ENCODE measurements around the gene ANKAR.
"Not testable (repeated sequence)": the region's sequence is repeated elsewhere in the genome, so short reads cannot be mapped to it uniquely, and the experiment has no call there.

The ANKAR gene

GRCh38 chr2:189674374-189675112, at the start of gene ANKAR:
ANKAR (plus strand) TSS chr2:189674670; CDS start chr2:189676491, 1,821 bp downstream.
- peak; percentile 62 to 69 for DNase-seq (ENCODE audit: low read depth in 1 of 2, low spot score in 1 of 2)

GRCh38 chr2:189625636-189626035, 48.8 kb upstream of the ANKAR start:
- DNase-seq (ENCODE audit: low read depth in 1 of 2, low spot score in 1 of 2): no peak

GRCh38 chr2:189627789-189628188, 46.7 kb upstream of the ANKAR start:
- DNase-seq (ENCODE audit: low read depth in 1 of 2, low spot score in 1 of 2): no peak

- no peak for DNase-seq (ENCODE audit: low read depth in 1 of 2, low spot score in 1 of 2)
Observed at GRCh38 chr2:189628817-189629530, 45.5 kb upstream of the ANKAR start.

GRCh38 chr2:189629531-189630453, 44.7 kb upstream of the ANKAR start:
- no peak for DNase-seq (ENCODE audit: low read depth in 1 of 2, low spot score in 1 of 2)

GRCh38 chr2:189631849-189632248, 42.6 kb upstream of the ANKAR start:
- no peak for DNase-seq (ENCODE audit: low read depth in 1 of 2, low spot score in 1 of 2)

- no peak for DNase-seq (ENCODE audit: low read depth in 1 of 2, low spot score in 1 of 2)
Observed at GRCh38 chr2:189633392-189633811, 41.1 kb upstream of the ANKAR start.

- DNase-seq (ENCODE audit: low read depth in 1 of 2, low spot score in 1 of 2): no peak
Observed at GRCh38 chr2:189635353-189635752, 39.1 kb upstream of the ANKAR start.

- no peak for DNase-seq (ENCODE audit: low read depth in 1 of 2, low spot score in 1 of 2)
Observed at GRCh38 chr2:189638301-189639006, 36.0 kb upstream of the ANKAR start.

GRCh38 chr2:189639007-189639609, 35.4 kb upstream of the ANKAR start:
- DNase-seq (ENCODE audit: low read depth in 1 of 2, low spot score in 1 of 2): no peak

- DNase-seq (ENCODE audit: low read depth in 1 of 2, low spot score in 1 of 2): no peak
Observed at GRCh38 chr2:189641002-189641401, 33.5 kb upstream of the ANKAR start.

GRCh38 chr2:189641590-189641989, 32.9 kb upstream of the ANKAR start:
- no peak for DNase-seq (ENCODE audit: low read depth in 1 of 2, low spot score in 1 of 2)

GRCh38 chr2:189646521-189646920, 27.9 kb upstream of the ANKAR start:
- DNase-seq (ENCODE audit: low read depth in 1 of 2, low spot score in 1 of 2): no peak

GRCh38 chr2:189648846-189649509, 25.5 kb upstream of the ANKAR start:
- no peak for DNase-seq (ENCODE audit: low read depth in 1 of 2, low spot score in 1 of 2)

GRCh38 chr2:189651284-189651683, 23.2 kb upstream of the ANKAR start:
- no peak for DNase-seq (ENCODE audit: low read depth in 1 of 2, low spot score in 1 of 2)

GRCh38 chr2:189653464-189653863, 21.0 kb upstream of the ANKAR start:
- not testable (repeated sequence) for DNase-seq (ENCODE audit: low read depth in 1 of 2, low spot score in 1 of 2)

GRCh38 chr2:189654641-189655040, 19.8 kb upstream of the ANKAR start:
- no peak for DNase-seq (ENCODE audit: low read depth in 1 of 2, low spot score in 1 of 2)

GRCh38 chr2:189657867-189658266, 16.6 kb upstream of the ANKAR start:
- no peak for DNase-seq (ENCODE audit: low read depth in 1 of 2, low spot score in 1 of 2)

GRCh38 chr2:189658306-189659212, 15.9 kb upstream of the ANKAR start:
- DNase-seq (ENCODE audit: low read depth in 1 of 2, low spot score in 1 of 2): no peak
